Spleen (tissue), 11 donors: ENCODE measurements around the gene EIF4G1. TPM values are rescaled to one million over a fixed set of nuclear protein-coding genes. Genes with fewer than 3 reads are reported as not detected.

Experiments
- DNase-seq: peaks from one replicate; pipeline ENCODE4 v3.0.0-alpha.2; 2020
- H3K27ac ChIP-seq, 8 donors: fragments of 200-600 bp; sonication (generic) in 7 of 8; 1 replicate in 4 of 8; 2 replicates in 4 of 8; pipeline versions ENCODE4 v1.5.0 to v1.8.0; 2016 to 2021; ENCODE audit warnings: inconsistent platforms in 4 of 8, mild to moderate bottlenecking in 4 of 8, moderate library complexity in 1 of 8
- H3K27me3 ChIP-seq, 7 donors: fragments of 200-600 bp; sonication (generic) in 6 of 7; replicated peaks in 1 of 7; 1 replicate in 4 of 7; 2 replicates in 3 of 7; pipeline versions ENCODE4 v1.5.0 to v1.8.0; 2016 to 2021; ENCODE audit warnings: inconsistent platforms in 3 of 7, mild to moderate bottlenecking in 1 of 7
- H3K36me3 ChIP-seq, 6 donors: fragments of 200-600 bp; sonication (generic) in 5 of 6; 1 replicate in 4 of 6; 2 replicates in 2 of 6; pipeline versions ENCODE4 v1.5.0 to v1.8.0; 2016 to 2021; ENCODE audit warnings: inconsistent platforms in 2 of 6
- H3K4me1 ChIP-seq, 6 donors: fragments of 200-600 bp; sonication (generic) in 5 of 6; 1 replicate in 3 of 6; 2 replicates in 3 of 6; pipeline versions ENCODE4 v1.5.0 to v1.8.0; 2016 to 2021; ENCODE audit warnings: inconsistent platforms in 3 of 6
- H3K4me3 ChIP-seq, 8 donors: fragments of 200-600 bp; sonication (generic) in 7 of 8; 1 replicate in 4 of 8; 2 replicates in 4 of 8; pipeline versions ENCODE4 v1.5.0 to v1.8.0; 2016 to 2021; ENCODE audit warnings: inconsistent platforms in 4 of 8, mild to moderate bottlenecking in 4 of 8, moderate library complexity in 2 of 8
- H3K9me3 ChIP-seq, 8 donors: fragments of 200-600 bp; sonication (generic) in 7 of 8; 1 replicate in 4 of 8; 2 replicates in 4 of 8; pipeline versions ENCODE4 v1.5.0 to v1.8.0; 2016 to 2021; ENCODE audit warnings: inconsistent platforms in 4 of 8
- POLR2A ChIP-seq, 3 donors: fragments of 450-650 bp; IDR thresholded peaks; one replicate each; pipeline ENCODE4 v1.5.1; 2017; ENCODE audit warnings: antibody characterized with exemption in 3 of 3, mild to moderate bottlenecking in 1 of 3
- POLR2AphosphoS5 ChIP-seq, 3 donors: sonication (generic); formaldehyde crosslinking; IDR thresholded peaks; one replicate each; pipeline ENCODE4 v1.5.1; 2017; ENCODE audit warnings: antibody characterized with exemption in 3 of 3
- WGBS, 5 donors: extraction: QIAGEN DNeasy Blood & Tissue Kit in 3 of 5; methylation state at CpG; one replicate each; pipeline versions ENCODE4 v1.1.5 to v1.1.7; 2013 to 2018; 5-methylcytosine and 5-hydroxymethylcytosine counted together
- intact Hi-C: fragments of 100-400 bp; cut with DNase I; formaldehyde crosslinking; loops from one replicate; pipeline ENCODE4 v1.15.0; 2023; ENCODE audit warnings: low total_unique reads
- polyA plus RNA-seq, 3 donors: library from polyadenylated mRNA; stranded (reverse); fragments of 200-250 nt; gene quantifications; one replicate each; pipeline ENCODE4 v1.2.1, GENCODE V29; 2013
- total RNA-seq, 7 donors: library from RNA; depleted of rRNA in 3 of 7; stranded (reverse); fragments of >200 nt in 3 of 7; fragmentation: NEBNext Ultra II Directional in 4 of 7; extraction: Animal tissue kit (Norgen Biotek cat#: 25700) in 4 of 7; gene quantifications; one replicate each; pipeline versions ENCODE4 v1.1.0 to v1.2.1, GENCODE V29; 2016 to 2021
- TF ChIP-seq, protein P1 (sequence below), 11 experiments: fragments of 200-600 bp in 7 of 11; fragments of 450-650 bp in 4 of 11; sonication (generic) in 4 of 11; IDR thresholded peaks in 8 of 11; conservative IDR thresholded peaks in 3 of 11; 1 replicate in 7 of 11; 2 replicates in 4 of 11; pipeline versions ENCODE4 v1.4.0 to v1.8.0; 2016 to 2021; ENCODE audit warnings: antibody characterized with exemption in 11 of 11, inconsistent platforms in 4 of 11, mild to moderate bottlenecking in 1 of 11
- donor health status: healthy with polysubstance abuse.
- donor health status: DM: no; HTN: no; CAD: no; lungs with moderate emphysema.
- donor health status: DM: no; HTN: no; CAD: no.
- donor health status: Bipolar disorder and iron deficiency.
- donor health status: healthy.
- donor health status: DM: no; HTN: no; CAD: no.
- donor health status: DM: yes; HTN: yes; CAD: no.

Gene EIF4G1
- total and polyA plus RNA-seq, 10 donors: 83.4 to 294 (median 230) TPM

GRCh38 chr3:184345317-184346144, 31.1 kb downstream of the EIF4G1 start:
- TF ChIP-seq, protein P1, sequence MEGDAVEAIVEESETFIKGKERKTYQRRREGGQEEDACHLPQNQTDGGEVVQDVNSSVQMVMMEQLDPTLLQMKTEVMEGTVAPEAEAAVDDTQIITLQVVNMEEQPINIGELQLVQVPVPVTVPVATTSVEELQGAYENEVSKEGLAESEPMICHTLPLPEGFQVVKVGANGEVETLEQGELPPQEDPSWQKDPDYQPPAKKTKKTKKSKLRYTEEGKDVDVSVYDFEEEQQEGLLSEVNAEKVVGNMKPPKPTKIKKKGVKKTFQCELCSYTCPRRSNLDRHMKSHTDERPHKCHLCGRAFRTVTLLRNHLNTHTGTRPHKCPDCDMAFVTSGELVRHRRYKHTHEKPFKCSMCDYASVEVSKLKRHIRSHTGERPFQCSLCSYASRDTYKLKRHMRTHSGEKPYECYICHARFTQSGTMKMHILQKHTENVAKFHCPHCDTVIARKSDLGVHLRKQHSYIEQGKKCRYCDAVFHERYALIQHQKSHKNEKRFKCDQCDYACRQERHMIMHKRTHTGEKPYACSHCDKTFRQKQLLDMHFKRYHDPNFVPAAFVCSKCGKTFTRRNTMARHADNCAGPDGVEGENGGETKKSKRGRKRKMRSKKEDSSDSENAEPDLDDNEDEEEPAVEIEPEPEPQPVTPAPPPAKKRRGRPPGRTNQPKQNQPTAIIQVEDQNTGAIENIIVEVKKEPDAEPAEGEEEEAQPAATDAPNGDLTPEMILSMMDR (IDR thresholded peaks at IDR 0.05 in 8 of 11, conservative IDR thresholded peaks at IDR 0.05 in 3 of 11): peak in 8 of 11 experiments; percentile 19 to 63 (median 42)
- TF ChIP-seq POLR2A (IDR thresholded peaks at IDR 0.05): no peak
- TF ChIP-seq POLR2AphosphoS5 (IDR thresholded peaks at IDR 0.05): peak in 2 of 3 donors; percentile 35 to 53
- H3K36me3 ChIP-seq: peaks cover 0 to 43% (median 24%) of the 10 kb centered on the region in 6 donors
- DNase-seq: no peak
- 52 to 66% (median 61%) methylated on average over 14 of the region's 14 CpGs for WGBS, 5 donors
- no peaks in the 10 kb centered on the region for H3K9me3 ChIP-seq
- intact Hi-C loops: no loop called here
- peak overlapping the region in 5 of 8 donors; percentile 28 to 54 (median 37) for H3K27ac ChIP-seq
- H3K27me3 ChIP-seq: no peaks in the 10 kb centered on the region
- peaks cover 0 to 19% (median 10%) of the 10 kb centered on the region in 6 donors for H3K4me1 ChIP-seq
- H3K4me3 ChIP-seq: no peak overlapping the region

DNA sequence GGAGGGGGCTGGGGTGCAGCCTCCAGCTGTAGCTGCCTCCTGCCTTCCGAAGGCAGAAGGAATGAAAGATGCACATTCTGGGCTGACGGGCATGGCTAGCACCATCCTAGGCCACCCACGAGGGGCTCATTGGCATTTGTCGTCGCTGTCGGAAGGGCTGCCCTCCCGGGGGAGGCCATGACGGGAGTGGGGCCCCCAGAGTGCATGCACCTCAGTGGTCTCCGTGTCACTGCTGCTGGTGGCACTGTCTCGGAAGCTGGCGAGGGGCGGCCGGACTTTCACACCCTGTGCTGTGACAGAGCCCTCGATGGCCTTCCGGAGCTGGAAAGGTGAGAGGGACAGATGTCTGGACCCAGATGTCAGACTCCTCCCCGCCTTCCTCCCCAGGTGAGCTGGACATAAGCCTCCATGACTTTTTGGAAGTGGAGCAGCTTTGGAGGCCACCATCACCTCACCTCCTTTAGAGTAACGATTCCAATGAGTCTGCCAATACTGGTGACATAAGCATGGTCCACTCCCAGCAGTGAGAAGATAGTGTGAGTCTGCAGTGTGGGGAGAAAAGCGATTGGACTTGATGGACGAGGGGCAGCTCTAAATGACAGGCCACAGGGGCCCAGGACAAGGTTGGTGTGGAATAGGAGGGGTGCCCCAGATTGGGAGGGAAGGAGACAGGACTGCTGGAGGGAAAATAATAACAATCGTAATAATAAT, 32.2 kb downstream of the EIF4G1 start:
- H3K9me3 ChIP-seq: no peaks in the 10 kb centered on the region
- peaks cover 0 to 23% (median 10%) of the 10 kb centered on the region in 6 donors for H3K4me1 ChIP-seq
- H3K4me3 ChIP-seq: no peak overlapping the region
- H3K27ac ChIP-seq: peak overlapping the region in 2 of 8 donors; percentile 28 to 54
- WGBS, 5 donors: 92 to 95% (median 94%) methylated on average over 12 to 20 of the region's 20 CpGs
- TF ChIP-seq, protein P1 (IDR thresholded peaks at IDR 0.05 in 8 of 11, conservative IDR thresholded peaks at IDR 0.05 in 3 of 11): no peak
- TF ChIP-seq POLR2AphosphoS5 (IDR thresholded peaks at IDR 0.05): peak in 1 of 3 donors; percentile 43
- H3K36me3 ChIP-seq: peaks cover 0 to 37% (median 23%) of the 10 kb centered on the region in 6 donors
- intact Hi-C loops: no loop called here
- no peaks in the 10 kb centered on the region for H3K27me3 ChIP-seq
- DNase-seq: no peak

- no peaks in the 10 kb centered on the region for H3K27me3 ChIP-seq
- no peak for DNase-seq
- peaks cover 0 to 26% (median 10%) of the 10 kb centered on the region in 6 donors for H3K4me1 ChIP-seq
- WGBS, 5 donors: 65 to 76% (median 70%) methylated on average over 12 of the region's 12 CpGs
- no peaks in the 10 kb centered on the region for H3K9me3 ChIP-seq
- intact Hi-C loops: no loop called here
- H3K27ac ChIP-seq: peak overlapping the region in 1 of 8 donors; percentile 13
- H3K36me3 ChIP-seq: peaks cover 0 to 29% (median 16%) of the 10 kb centered on the region in 6 donors
- TF ChIP-seq, protein P1 (IDR thresholded peaks at IDR 0.05 in 8 of 11, conservative IDR thresholded peaks at IDR 0.05 in 3 of 11): no peak
- no peak overlapping the region for H3K4me3 ChIP-seq
These were observed 33.1 kb downstream of the EIF4G1 start for GRCh38 chr3:184347321-184348056.
